Motor neuron (in vitro differentiated cells): Measurements from ENCODE around the gene MVB12B. TPM values are rescaled to one million over a fixed set of nuclear protein-coding genes. Genes with fewer than 3 reads are reported as not detected.

Experiments
- ATAC-seq, 8 experiments: fragments of 200-7000 bp; cut with Tn5 transposase; replicated peaks in 6 of 8; 2 replicates each; pipeline ENCODE4 v1.8.0; 2021; ENCODE audit warnings: mild to moderate bottlenecking in 8 of 8, moderate library complexity in 8 of 8
- H3K27ac ChIP-seq, 2 donors: fragments of 250-450 bp; sonication (Bioruptor Pico); 2 replicates each; pipeline ENCODE4 v1.9.0; 2021; ENCODE audit warnings: antibody characterized with exemption in 2 of 2, mild to moderate bottlenecking in 2 of 2, moderate library complexity in 1 of 2
- H3K4me1 ChIP-seq, 2 donors: fragments of 250-450 bp; sonication (Bioruptor Pico); replicated peaks in 1 of 2; 2 replicates each; pipeline ENCODE4 v1.6.1; 2021; ENCODE audit warnings: antibody characterized with exemption in 2 of 2, mild to moderate bottlenecking in 2 of 2, moderate library complexity in 1 of 2
- H3K4me3 ChIP-seq, 5 donors: fragments of 250-450 bp; sonication (Bioruptor Pico); 2 replicates each; pipeline ENCODE4 v1.9.0; 2021; ENCODE audit warnings: antibody characterized with exemption in 5 of 5, mild to moderate bottlenecking in 5 of 5, moderate library complexity in 4 of 5
- WGBS, 10 experiments: fragments of 450-650 bp; shearing (Covaris generic); methylation state at CpG; one replicate each; pipeline ENCODE4 v1.0.0; 2022; 5-methylcytosine and 5-hydroxymethylcytosine counted together
- in situ Hi-C, 9 experiments: fragments of 400-800 bp; cut with MboI; loops; one replicate each; pipeline ENCODE4 v1.15.0; 2021; ENCODE audit warnings: low sequenced_read_pairs in 9 of 9, low pct_unique_long_range_greater_than_20kb in 2 of 9; ENCODE audit not compliant: unreplicated experiment in 9 of 9
- total RNA-seq, 8 experiments: library from RNA; unstranded; fragments of 300-600 nt; gene quantifications; 2 replicates each; pipeline versions ENCODE4 v1.2.3 to v1.2.4, GENCODE V29; 2022

MVB12B gene
- total RNA-seq, 8 experiments from 2014 or later: 1.7 to 33.8 (median 23.0) TPM

DNA sequence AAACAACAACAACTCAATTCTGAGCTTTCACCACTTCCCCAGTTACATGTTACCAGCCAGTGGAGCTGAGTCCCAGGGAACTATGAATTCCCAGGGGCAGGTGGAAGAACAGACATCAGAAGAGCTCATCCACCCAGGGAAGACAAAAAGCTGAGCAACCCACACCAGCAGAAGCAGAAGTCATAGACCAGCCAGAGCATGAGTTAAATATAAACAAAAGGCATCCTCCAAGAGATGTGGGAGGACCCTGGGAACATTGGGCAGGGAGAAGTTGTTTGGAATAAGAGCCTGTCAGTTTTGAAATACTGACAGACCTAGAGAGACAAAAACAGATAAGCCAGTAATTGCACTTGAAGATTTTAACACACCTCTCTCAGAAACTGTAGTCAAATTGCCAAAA lies 184.8 kb downstream of the MVB12B start:
- in situ Hi-C loops: loop anchor here in 3 of 9 experiments (25.0 kb wide), 1 partner anchor 276 kb away; no protein-coding TSS in a partner anchor
- ATAC-seq: no peak
- Histone ChIP-seq H3K27ac (no peak overlapping the region), H3K4me1 (peaks cover 0 to 3% of the 10 kb centered on the region in 2 donors), H3K4me3 (no peak overlapping the region)

DNA sequence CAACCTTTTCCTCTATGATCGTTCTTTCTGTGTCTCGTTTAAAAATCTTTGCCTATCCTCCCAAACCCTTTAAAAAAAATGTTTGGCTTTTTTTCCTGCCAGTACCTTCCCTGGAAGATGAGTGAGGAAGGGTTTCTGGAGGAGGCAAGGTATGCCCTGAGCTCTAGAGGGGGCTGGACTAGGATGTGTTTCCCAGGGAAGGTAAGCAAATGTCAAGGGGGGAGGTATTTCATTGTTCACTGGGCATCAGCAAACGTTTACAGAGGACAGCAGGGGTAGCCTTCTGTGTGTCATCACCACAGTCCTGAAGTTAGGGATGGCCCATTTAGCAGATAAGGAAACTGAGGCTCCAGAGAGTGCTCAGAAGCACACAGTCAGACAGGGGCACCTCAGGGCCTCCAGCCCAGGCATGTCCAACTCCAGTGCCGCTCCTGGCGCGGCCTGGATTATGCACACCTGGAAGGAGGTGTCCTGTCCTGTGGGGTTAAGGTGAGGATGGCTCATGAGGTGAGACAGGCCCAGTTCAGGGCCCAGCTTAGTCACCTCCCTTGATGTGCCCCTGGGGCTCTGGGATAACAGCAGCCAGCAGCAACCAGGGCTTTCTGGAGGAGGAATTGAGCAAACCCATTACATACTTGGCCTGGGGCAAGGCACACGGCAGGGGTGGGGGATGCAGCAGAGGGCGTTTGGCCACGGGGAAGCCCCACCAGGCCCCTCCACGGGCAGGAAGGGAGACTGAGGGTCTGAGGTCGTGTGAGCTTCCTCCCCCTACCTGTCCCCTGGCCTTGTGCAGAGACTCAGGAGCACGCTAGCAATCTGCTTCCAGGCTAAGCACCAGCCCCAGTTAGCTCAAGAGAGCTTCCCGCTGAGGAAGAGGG lies 186.8 kb downstream of the MVB12B start:
- peaks cover 0 to 12% of the 10 kb centered on the region in 2 donors for H3K4me1 ChIP-seq
- 33 to 100% (median 87%) methylated on average over 1 to 7 of the region's 13 CpGs; no CpG with 5 or more reads in 3 of the 10 experiments for WGBS, 10 experiments
- H3K4me3 ChIP-seq: no peak overlapping the region
- ATAC-seq: peak in 4 of 8 experiments; percentile 2 to 34 (median 18)
- H3K27ac ChIP-seq: no peak overlapping the region
- in situ Hi-C loops: loop anchor here in 3 of 9 experiments (25.0 kb wide), 1 partner anchor 274 kb away; no protein-coding TSS in a partner anchor

DNA sequence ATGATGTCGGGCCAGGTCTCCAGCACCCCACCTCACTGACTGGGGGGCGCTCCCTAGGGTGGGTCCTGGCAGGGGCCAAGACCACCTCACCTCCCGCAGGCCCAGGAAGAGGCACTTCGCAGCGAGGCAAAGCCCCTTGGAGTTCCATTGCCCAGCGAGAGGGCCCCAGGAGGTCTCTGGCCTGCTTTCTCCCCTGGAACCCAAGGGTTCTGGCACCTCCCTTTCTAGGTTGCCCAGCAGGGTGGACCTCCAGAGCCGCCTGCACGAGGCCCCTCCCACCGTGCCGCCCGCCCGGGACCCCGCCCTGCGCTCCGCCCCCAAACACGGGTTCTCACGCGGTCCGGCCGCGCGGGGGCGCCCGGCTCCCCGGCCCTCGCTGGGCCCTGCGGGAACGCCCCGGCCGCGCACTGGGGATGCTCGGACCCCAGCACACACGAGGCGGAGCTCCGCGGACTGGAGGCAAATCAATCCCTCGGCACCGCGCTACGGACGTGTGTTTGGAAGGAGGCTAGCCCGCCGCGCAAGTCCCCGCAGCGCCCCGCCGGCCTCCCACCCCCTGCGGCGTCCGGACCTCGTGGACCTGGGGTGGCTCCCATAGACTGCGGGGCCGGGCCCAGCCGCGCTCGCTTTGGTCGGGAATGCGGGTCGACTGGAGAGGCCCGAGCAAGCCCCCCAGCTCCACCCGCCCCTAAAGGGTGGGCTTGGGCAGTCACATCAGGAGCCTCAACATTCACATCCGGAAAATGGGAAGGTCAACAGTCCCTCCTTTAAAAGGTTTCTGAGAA lies 187.6 kb downstream of the MVB12B start:
- WGBS, 10 experiments: 1 to 100% (median 64%) methylated on average over 1 to 12 of the region's 63 CpGs; no CpG with 5 or more reads in 6 of the 10 experiments
- peak; percentile 11 to 82 (median 73) for ATAC-seq

DNA sequence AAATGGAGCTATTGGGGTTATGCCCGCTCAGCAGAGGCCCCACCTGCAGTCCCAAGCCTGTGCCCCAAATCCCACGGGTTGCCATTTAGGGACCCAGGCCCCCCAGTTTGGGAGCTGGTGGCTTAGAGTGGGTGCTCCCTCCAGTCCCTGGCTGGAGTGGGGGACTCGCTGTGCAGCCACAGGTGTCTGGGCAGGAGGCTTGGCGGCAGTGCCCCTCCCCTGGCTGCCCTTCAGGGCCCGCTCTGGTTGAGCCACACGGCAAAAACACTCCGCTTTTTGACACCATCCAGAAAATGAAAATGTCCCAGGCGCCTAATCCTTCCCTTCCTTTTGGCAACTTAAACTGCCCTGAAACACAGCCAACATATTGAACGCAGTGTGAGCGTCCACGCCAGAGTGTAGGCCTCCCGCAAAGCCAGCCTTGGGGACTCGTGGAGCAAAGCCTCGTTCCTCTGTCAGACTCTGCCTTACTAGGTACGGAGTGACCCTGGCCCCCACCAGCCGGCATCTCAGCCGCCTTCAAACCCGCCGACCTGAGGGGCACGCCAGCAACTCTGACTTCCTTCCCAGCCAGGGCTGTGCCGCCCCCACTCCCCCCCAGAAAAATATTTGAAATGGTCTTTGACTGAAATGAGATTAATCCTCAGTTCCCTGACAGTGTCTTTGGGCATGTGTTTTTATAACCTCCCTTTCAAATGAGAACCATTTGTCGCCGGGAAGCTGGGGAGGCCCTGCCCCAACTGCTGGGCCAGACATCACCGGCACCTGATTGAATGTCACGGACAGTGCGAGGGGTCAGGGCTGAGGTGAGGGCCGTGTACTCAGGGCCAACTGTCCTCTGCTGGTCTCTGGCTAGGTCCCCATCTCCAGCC lies 188.6 kb downstream of the MVB12B start:
- WGBS, 10 experiments: 17 to 100% (median 62%) methylated on average over 1 to 20 of the region's 27 CpGs; no CpG with 5 or more reads in 2 of the 10 experiments
- ATAC-seq: no peak
- in situ Hi-C loops: loop anchor here in 3 of 9 experiments (25.0 kb wide), 1 partner anchor 272 kb away; no protein-coding TSS in a partner anchor
- Histone ChIP-seq H3K27ac (no peak overlapping the region), H3K4me3 (no peak overlapping the region), H3K4me1 (peaks cover 0 to 12% of the 10 kb centered on the region in 2 donors)

More for the DNA sequence above, 187.6 kb downstream of the MVB12B start:
- Histone ChIP-seq H3K27ac (no peak overlapping the region), H3K4me1 (peaks cover 0 to 12% of the 10 kb centered on the region in 2 donors), H3K4me3 (peak overlapping the region in 1 of 5 donors; percentile 3)
- in situ Hi-C loops: loop anchor here in 3 of 9 experiments (25.0 kb wide), 1 partner anchor 273 kb away; no protein-coding TSS in a partner anchor

DNA sequence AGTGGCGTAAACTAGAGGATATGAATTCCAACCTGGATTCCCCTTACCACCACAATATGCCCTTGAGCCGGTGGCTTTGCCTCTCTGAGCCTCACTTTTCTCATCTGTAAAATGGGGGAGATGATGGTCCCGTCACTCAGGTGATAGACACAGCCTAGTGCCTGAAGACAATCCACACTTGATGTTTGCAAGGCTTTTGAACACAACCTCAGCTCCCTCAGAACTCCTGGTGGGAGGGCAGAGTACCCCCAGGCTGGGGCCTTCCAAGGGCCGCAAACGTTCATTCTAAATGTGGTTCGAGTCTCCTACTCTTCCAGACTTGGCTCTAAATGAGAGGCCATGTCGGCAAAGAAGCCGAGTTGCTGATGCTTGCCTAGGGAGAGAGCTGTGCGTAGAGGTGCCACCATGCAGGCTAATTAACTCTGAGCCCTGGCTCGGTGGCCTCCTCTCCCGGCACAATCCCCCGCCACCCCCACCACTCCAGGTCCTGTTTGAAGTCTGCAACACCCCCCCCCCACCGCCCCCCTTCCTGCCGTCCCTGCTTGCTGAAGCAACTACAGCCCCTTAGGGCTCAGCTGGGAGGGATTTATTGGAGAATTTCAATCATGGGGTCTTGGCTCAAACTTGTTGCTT lies 189.4 kb downstream of the MVB12B start:
- Histone ChIP-seq H3K4me3 (no peak overlapping the region), H3K27ac (no peak overlapping the region), H3K4me1 (peaks cover 0 to 13% of the 10 kb centered on the region in 2 donors)
- no peak for ATAC-seq
- WGBS, 10 experiments: 30 to 83% (median 61%) methylated on average over 1 to 7 of the region's 14 CpGs; no CpG with 5 or more reads in 5 of the 10 experiments
- in situ Hi-C loops: loop anchor here in 3 of 9 experiments (25.0 kb wide), 1 partner anchor 271 kb away; no protein-coding TSS in a partner anchor

DNA sequence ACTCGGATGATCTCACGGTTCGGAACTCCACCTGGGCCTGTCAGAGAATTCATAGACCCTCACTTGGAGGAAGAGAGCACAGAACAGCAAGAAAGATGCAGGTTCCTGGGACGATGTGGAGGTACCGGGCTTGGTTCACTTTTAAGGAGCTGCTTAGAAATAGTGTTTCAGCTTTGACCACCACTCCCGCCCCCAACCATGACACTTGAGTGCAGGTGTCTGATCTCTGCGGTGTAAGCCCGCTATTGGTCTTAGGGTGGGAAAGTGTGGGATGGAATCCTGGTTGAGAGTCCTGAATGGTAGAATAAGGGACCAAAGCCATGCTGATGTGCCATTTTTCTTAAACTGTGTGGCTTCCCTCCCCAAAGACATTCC lies 189.9 kb downstream of the MVB12B start:
- 0 to 100% (median 60%) methylated on average over 1 to 6 of the region's 8 CpGs; no CpG with 5 or more reads in 5 of the 10 experiments for WGBS, 10 experiments
- ATAC-seq: no peak
- in situ Hi-C loops: loop anchor here in 3 of 9 experiments (25.0 kb wide), 1 partner anchor 271 kb away; no protein-coding TSS in a partner anchor
- H3K27ac ChIP-seq: no peak overlapping the region
- no peak overlapping the region for H3K4me3 ChIP-seq
- H3K4me1 ChIP-seq: peaks cover 0 to 16% of the 10 kb centered on the region in 2 donors

DNA sequence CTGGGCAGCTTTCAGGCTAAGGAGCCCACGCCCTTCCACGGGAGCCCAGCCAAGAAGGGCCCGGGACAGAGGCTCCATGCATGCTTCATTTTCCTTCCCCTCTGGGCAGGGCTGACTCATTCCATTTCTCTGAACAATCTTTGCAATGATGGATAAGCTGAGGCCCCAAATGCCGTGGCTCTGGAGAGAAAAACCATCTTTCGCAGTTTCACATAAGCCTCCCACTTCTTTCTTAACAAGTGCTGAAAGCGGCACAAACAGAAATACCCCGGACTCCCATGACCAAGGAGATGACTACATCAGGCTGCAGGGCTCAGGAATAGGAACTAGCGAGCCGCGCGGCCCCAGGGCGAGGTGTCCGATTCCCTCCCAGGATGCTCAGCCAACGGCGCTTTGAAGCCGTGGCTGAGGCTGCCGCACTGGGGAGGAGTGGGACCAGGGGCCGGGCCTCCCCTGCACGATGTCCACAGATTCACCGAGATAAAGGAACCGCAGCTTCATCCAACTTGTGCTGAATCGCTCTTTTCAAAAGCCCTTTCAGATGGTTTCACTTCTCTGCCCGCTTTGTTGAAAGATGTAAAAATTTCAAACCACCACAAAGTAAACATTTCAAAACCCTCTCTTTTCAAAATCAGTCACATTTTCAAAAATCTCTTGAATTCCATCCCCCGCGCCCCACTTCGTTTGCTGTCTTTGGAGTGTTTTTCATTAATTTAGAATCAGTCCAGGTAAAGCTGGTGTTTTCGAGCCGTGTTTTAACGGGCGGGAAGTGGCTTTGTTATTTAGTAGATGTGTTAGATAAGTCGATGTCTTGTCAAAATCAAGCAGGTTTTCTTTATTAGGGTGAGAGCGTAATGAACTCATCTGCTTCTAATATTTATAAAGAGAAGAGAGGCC lies 190.6 kb downstream of the MVB12B start:
- in situ Hi-C loops: loop anchor here in 3 of 9 experiments (25.0 kb wide), 1 partner anchor 270 kb away; no protein-coding TSS in a partner anchor
- 0 to 67% (median 6%) methylated on average over 1 to 23 of the region's 32 CpGs for WGBS, 10 experiments

DNA sequence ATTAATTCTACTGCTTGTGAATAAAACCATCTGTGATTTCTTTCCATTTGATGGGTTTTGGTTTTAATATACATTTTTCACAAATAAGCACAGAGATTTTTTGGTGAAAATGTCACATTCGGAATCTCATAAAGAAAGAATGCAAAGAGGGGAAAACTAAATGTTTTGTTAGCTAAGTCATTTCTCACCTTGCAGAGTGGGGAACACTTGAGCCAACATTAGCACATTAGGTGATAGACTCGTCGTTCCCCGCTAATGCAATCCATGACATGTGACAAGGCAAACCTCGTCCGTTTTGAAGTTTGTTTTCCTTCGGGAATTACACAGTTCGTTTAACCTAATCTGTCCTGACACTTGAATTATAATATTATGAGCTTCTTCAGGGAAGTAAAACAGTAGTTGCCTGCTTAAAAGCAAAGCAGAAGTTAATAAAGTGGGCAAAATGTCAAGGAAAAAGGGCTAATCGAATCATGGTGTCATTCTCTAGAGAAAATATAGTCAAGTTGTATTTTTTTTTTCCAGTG lies 191.3 kb downstream of the MVB12B start:
- ATAC-seq: no peak
- 2 to 73% (median 17%) methylated on average over 1 to 9 of the region's 9 CpGs for WGBS, 10 experiments
- in situ Hi-C loops: loop anchor here in 3 of 9 experiments (25.0 kb wide), 1 partner anchor 269 kb away; no protein-coding TSS in a partner anchor
- H3K27ac ChIP-seq: no peak overlapping the region
- H3K4me1 ChIP-seq: peaks cover 0 to 16% of the 10 kb centered on the region in 2 donors
- no peak overlapping the region for H3K4me3 ChIP-seq

More for the DNA sequence above, 190.6 kb downstream of the MVB12B start:
- Histone ChIP-seq H3K4me3 (peak overlapping the region in 1 of 5 donors; percentile 23), H3K4me1 (peaks cover 0 to 16% of the 10 kb centered on the region in 2 donors), H3K27ac (no peak overlapping the region)
- ATAC-seq: peak; percentile 49 to 92 (median 80)

DNA sequence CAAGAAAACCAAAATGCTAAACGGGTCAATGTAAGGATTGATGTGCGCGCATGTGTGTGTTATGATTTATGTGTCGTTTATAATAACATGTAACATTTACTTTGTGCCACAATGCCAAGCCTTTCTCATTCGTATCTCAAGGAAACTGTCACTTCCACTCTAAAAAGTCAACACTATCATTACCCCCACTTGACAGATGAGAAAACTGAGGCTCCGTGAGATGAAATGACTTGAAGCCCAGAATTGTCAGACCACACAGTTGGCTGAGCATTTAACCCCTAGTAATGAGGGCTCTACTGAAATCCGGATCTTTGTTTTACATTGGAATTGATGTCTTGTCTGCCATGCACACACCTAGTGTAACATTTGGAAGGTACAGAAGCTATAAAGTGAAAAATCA lies 192.1 kb downstream of the MVB12B start:
- ATAC-seq: no peak
- in situ Hi-C loops: loop anchor here in 3 of 9 experiments (25.0 kb wide), 1 partner anchor 269 kb away; no protein-coding TSS in a partner anchor
- Histone ChIP-seq H3K4me1 (peaks cover 0 to 16% of the 10 kb centered on the region in 2 donors), H3K4me3 (no peak overlapping the region), H3K27ac (no peak overlapping the region)
- 30 to 100% (median 83%) methylated on average over 2 to 6 of the region's 7 CpGs; no CpG with 5 or more reads in 1 of the 10 experiments for WGBS, 10 experiments

DNA sequence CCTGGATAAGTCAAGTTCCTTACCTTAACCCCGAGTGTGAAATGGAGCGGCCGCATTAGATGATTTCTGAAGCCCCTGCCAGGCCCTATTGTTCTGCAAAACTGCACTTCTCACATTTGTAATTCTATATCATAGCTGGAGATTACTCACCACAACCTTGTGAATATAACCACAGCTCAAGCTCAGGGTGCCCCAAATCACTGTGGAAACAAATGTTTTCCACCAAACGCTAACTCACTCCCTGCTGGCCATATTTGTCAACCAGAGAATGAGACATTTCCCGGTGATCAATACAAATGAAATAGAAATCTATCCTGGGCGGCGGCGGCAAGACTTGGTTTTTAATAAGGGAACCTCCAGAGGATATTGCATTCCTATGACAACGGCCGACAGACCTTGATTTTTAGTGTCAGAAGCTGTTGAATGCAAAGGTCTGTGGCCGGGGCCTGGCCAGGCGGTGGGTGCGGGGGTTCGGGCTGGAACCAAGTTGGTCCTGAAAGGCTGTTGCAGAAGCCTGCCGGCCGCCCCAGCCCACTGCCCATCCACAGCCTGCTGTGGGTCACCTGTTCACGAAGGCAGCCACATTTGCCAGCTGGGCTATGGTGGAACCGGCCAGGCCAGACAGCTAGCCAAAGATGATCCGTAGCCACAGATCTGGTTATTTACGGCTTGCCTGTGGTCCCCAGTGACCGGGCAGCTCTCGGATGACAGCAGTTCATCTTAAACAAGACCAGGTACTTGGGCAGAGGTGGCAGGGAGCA lies 193.2 kb downstream of the MVB12B start:
- H3K4me1 ChIP-seq: peaks cover 0 to 14% of the 10 kb centered on the region in 2 donors
- in situ Hi-C loops: loop anchor here in 3 of 9 experiments (25.0 kb wide), 1 partner anchor 267 kb away; no protein-coding TSS in a partner anchor
- ATAC-seq: peak in 3 of 8 experiments; percentile 22 to 36 (median 25)
- no peak overlapping the region for H3K4me3 ChIP-seq
- WGBS, 10 experiments: 8 to 94% (median 66%) methylated on average over 2 to 16 of the region's 22 CpGs; no CpG with 5 or more reads in 1 of the 10 experiments
- H3K27ac ChIP-seq: no peak overlapping the region
